Dermis microvascular lymphatic vessel endothelial cell (primary cell): Measurements from ENCODE around the gene ELOVL5. TPM values are rescaled to one million over a fixed set of nuclear protein-coding genes. Genes with fewer than 3 reads are reported as not detected.
A peak's percentile ranks its signal among the peaks of the same experiment; 100 is the strongest.
"Not testable (repeated sequence)": the region's sequence is repeated elsewhere in the genome, so short reads cannot be mapped to it uniquely, and the experiment has no call there.

Source experiments
- DNase-seq, 2 donors: peaks; one replicate each; pipeline versions ENCODE4 v3.0.0 to v3.0.0-alpha.2; 2010; ENCODE audit warnings: low read depth in 2 of 2
- total RNA-seq: library from RNA; depleted of rRNA; stranded (reverse); fragments of >200 nt; gene quantifications from 2 replicates; pipeline ENCODE4 v1.2.1, GENCODE V29; 2014

ELOVL5 gene
- total RNA-seq, 1 donor from 2014 or later, result 76.3 TPM

DNA sequence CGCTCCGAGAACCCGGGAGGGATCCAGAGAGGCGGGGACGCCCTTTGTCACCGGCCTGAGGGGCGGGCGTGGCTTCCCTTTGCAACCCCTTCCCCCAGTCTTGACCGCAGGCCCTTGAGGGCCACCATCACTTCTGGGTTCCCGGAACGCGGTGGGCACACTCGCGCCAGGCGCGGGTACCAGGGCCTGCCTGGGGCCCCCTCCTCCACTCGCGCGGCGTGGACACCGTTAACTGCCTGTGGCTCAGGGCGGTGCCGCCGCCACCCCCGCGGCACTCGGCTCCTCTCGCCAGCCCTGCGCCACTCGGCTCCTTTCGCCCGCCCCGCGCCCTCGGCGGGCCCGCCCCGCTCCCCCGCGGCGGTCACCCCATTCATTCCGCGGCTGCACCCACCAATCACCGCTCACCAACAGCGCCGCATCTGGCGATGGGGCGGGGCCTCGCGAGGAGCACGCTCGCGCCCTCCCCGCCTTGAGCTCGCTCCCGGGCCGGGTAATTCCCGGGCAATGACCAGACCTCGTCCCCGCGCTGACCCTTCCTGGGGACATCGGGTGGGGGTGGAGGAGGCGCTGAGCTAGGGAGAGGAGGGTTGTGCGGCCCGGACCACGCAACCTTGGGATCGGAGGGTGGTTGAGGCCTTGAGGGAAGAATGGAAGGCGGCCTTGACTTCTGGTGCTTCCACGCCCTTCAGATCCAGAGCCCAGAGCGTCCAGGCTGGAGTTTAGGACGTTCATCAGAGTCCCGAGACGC, 10.5 kb upstream of the ELOVL5 start:
- DNase-seq, result peak; percentile 71 to 94

DNA sequence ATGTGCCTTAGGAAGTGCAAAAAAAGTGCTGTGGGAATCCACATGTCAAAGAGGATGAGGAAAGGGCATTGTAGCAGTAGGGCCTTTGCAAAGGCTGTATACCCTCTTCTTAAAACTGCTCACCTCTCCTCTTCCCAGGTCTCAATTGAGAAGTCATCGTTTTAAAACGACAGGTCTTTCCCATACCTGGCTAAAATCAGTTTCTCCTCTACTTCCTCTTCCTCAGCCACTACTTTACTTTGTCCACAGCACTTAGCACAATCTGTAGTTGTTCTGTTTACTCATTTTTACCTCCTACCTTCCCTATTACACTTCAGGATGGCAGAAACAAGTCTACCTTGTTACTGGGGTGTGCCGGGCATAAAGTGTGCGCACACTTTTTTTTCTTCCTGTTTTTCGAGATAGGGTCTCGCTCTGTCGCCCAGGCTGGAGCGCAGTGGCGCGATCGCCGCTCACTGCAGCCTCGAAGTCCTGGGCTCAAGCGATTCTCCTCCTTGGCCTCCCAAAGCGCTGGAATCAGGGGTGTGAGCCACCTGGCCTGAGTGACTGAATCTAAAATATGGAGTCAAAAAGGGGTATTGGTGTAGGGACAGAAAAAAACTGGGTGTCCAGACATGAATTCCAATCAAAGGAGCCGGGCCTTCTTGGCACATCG, 9.8 kb upstream of the ELOVL5 start:
- DNase-seq, result peak in 1 of 2 donors; percentile 14

DNA sequence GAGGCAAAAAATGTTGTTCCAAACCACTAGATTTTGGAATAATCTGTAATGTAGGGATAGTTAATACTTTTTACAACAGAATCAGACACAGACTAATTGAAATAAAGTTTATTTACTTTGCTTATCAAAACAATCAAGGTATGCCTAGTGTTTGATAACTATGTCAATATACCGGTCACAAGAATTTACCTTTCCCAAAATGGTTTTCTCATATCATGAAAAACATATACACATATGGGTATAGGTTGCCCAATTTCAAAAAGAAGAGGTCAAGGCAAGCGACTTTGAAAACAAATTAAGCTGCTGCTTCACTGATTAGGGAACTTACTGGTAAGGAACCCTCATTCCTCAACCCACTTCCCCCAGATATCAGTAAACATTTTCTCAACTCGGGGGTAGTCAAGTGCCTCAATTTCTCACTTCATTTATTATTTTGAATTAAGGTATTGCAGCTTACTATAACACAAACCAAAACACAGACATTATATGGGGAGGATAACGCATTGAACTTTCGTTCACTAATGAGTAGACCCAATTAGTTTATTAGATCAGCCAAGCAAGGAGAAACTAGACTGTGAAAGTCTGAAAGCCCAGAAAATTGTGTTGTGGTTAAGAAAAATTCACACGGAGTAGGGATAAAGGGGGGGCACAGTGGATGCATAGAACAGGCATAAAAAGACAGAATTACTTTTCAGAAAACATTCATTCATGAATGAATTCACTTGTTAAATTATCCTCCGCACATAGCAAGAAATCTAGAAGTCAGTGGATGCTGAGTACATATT, 9.0 kb upstream of the ELOVL5 start:
- DNase-seq, result no peak

DNA sequence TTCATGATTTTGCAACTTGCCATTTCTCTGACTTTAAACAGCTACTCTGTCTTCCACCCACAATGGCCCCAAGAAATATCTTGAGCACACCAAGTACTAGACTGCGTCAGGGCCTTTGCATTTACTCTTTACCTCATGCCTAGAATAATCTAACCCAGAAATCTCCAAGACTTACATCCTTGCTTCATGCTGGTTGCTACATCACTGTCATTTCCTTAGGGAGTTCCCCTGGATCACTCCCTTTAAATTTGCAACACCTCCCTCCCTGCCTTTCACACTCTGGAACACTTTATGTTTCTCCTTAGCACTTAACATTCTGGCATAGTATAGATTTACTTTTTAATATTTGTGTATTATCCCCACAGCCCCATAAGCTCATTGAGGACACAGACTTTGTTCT, 4.9 kb upstream of the ELOVL5 start:
- no peak for DNase-seq

DNA sequence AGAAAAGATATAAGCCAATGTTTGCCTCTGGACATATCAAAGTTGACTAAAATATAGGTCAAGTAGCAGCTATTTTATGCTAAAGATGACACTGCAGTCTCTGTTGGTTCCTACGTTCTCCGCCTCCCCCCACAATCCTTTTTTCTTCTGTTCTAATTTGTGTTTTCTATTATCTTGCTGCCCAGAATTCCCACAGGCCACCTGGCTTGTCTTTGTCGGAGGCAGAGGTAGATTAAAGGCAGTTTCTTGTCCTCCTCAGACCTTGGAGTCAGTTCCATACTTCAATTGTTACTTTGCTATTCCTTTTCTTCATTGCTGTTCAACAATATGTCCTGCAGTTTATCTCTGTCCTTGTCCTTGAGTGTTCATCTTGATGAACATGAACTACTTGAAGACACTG, 3.6 kb upstream of the ELOVL5 start:
- no peak for DNase-seq

DNA sequence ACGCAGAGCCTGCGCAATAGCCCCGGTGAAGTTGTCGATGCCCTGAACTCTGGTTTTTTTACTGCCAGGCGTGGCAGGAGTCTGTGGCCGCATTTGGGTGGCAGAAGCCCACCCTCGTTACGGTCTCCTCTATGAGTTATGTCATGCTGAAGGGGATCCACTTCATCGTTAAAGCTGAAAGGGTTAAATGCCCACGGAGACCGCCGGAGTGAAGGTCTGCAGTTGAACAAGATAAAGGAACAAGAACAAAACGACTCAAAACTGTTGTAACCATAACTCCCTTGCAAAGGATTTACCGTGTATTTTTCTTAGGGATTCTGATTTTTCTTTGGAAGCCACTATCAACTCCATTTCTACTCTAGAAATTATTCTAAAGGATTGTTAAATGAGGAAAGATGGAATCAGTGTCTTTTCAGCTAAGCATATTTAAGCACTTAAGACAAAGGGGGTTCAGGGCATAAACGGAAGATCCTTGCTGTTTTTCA, 501 bp upstream of the ELOVL5 start:
- DNase-seq, result no peak

DNA sequence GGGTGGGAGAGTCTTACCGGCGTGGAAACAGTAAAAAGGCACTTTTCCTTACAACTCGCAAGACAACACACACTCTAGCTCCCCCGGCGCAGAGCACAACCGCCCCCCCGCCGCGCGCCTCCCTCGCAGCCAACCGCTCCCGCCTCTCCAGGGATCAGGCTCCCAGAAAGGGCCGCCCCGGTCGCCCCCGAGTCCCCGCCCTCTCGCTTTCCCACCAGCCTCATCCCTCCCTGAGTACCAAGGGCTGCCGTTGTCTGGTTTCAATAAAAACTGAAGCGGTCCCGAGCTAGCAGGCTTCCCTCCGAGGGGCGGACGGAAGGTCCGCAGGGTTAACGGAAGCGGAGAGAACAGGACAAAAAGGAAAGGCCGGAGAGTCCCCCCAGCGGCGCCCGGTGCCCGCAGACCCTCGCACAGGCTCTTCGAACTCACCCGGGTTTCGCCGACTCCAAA, 804 bp downstream of the ELOVL5 start:
- DNase-seq, result peak in 1 of 2 donors; percentile 69

DNA sequence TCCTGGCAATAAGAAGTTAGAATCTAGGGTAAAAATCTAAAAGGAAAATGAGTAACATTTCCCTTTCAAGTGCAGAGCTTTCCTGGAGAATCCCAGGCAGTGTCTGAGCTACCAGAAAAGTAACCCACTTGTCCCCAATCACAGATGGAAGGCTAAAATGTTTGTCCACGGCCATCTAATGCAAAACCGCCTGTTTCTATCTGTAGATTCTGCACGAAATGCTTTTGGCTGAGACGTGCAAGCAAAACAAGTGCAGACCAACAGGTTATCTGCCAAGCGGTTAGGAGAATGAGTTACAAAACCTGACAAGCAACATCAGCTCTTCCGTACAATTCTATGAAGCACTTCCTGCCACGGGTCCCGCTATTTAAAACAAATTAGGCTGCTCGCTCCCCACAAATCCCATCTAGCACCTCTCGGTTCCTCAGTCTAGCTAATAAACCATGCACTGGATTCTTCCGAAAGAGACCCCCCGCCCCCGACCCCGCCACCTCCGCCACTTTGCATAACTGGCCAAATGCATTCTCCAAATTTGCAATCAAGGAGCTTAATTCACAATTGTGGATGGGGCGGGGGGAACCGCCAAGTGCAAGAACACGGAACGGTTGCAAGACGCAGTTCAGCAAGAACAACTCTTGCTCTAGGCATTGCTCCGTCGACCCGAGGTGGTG, 1.4 kb downstream of the ELOVL5 start:
- peak in 1 of 2 donors; percentile 42 for DNase-seq

DNA sequence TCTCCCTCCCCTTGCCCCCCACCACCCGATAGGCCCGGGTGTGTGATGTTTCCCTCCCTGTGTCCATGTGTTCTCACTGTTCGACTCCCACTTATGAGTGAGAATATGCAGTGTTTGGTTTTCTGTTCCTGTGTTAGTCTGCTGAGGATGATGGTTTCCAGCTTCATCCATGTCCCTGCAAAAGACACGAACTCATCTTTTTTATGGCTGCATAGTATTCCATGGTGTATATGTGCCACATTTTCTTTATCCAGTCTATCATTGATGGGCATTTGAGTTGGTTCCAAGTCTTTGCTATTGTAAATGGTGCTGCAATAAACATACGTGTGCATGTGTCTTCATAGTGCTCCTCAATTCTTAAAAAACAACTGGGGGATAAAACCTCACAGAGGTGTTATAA, 2.7 kb downstream of the ELOVL5 start:
- DNase-seq, result not testable (repeated sequence)

DNA sequence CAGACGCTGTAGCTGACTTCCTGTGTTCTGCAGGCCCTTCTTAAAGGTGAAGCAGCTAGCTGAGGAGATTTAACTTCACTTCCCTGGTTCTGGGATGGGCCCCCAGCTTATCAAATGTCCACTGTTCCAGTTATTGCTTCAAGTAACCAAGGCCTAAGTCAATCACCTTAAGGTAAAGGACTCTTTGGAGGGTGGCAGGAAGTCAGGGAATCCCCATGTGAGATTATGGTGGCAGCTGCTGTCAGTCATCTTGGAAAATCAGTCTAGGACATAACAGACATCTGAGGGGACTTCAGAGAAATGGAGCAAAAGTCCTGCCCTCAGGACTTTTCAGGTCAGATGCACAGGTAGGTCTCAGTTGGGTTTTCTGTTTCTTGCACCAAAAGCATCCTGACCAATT, 3.8 kb downstream of the ELOVL5 start:
- no peak for DNase-seq

DNA sequence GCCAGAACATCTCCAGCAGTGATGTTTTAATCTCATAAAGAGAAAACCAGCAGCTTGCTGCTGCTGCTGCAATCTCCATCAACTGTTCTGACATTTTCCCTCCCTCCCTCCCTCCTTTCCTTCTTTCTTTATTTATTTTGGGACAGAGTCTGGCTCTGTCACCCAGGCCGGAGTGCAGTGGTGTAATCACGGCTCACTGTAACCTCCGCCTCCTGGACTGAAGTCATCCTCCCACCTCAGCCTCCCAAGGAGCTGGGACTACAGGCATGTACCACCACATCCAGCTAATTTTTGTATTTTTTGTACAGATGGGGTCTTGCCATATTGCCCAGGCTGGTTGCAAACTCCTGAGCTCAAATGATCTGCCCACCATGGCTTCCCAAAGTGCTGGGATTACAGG, 5.7 kb downstream of the ELOVL5 start:
- no peak for DNase-seq

DNA sequence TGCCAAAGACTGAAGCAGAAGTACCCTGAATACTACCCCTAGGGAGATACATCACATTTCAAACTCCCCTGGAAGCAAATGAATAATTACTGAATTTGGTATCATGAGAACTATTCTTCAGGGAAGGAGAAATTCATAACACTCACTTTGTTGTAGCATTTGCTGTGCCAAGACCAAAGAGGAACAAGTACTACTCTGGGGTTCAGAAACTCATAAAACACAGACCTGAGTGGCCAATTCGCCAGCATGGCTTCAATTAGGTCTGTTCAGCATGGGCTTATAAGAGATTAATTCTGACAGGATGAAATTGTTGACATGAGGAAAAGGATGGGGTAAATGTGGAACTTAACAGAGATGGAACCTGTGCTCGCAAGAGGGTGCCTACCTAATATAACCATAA, 6.5 kb downstream of the ELOVL5 start:
- DNase-seq, result no peak

DNA sequence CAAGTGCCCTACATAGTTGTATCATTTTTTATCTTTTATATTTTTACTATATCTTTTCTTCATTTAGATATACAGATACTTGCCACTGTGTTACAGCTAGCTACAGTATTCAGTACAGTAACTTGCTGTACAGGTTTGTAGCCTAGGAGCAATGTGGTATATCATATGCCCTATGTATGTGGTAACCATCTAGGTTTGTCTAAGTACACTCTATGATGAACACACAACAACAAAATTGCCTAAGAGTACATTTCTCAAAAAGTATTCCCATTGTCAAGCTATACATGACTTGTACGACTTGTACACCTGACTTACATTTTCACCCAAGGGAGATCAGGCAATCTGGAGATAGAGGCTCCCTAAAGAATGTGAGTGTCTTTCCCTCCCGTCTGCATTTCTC, 8.2 kb downstream of the ELOVL5 start:
- DNase-seq, result no peak

DNA sequence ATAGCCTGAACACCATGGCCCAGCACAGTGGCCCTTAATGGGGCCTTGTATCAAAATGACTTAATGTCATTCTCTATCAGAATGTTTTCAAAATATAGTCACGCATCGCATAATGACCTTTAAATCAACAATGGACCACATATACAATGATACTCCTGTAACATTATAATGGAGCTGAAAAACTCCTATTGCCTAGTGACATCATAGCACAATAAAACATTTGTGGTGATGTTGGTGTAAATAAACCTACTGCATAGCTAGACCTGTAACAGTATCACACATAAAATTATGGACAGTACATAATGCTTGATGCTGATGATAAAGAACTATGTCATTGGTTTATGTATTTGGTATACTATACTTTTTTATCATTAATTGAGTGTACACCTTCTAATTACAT, 9.3 kb downstream of the ELOVL5 start:
- no peak for DNase-seq

DNA sequence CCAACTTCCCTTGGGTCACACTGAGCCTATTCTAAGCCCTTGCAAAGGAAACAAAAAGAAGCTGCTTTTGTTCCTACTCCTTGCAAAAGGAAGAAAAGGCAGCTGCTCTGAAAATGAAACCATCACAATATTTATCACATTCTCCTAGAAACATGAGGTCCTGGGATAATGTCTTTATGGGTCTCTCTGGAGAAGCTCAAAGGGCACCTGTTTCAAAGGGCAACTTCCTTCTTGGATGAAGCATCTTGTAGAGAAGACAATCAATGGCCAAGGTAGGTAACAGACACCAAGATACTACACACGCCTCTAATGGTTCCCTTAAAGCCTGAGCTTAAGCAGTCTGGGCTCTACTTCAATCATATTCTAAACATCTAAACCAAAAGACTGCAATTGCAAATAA, 10.4 kb downstream of the ELOVL5 start:
- DNase-seq, result no peak

DNA sequence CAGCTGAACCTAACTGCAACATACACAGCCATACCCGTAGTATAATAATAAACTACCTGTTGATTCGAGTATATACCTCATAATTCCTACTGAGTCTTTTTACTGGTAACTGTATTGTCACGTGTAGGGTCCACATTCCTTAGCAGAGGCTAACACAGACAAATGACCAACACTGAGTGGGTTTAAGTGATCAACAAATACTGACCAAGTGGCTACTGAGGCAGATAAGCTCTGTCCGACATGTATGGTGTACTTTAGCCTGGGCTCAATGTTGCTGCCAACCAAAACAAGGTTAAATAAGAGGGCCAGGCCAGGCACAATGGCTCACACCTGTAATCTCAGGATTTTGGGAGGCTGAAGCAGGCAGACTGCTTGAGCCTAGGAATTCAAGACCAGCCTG, 12.7 kb downstream of the ELOVL5 start:
- no peak for DNase-seq

DNA sequence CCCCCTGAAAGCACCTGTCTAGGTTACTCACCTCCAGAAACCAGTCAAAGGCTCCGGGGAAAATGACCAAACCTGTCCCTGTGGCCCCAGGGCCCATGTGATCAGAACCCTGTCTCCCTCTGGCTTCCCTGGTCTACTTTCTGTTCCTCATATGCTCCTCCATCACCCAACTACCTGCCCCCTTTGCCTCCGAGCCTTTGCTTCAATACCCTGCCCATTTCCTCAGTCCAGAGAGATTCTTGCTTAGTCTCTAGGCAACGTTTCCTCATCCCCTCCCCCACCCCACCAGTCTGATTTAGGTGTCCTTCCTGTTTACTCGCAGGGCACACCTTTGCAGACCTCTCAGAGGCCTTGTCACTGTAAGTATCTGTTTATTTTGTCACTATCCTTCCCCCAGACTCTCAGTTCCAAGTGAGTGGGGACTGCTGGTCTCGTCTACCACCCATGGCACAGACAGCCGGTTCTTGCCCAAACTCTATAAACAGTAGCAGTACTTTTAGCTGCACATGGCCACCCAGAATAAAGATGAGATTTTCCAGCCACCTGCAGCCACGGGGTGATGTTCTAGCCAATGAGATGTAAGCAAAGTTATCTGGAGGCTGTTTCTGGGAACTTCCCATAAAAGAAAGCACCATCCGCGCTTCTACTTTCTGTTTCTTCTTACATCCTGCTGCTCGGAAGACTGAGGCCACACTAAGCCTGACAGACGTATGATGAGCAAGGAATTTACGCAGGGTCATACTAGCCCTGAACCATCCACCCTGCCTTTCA, 13.3 kb downstream of the ELOVL5 start:
- DNase-seq, result no peak

DNA sequence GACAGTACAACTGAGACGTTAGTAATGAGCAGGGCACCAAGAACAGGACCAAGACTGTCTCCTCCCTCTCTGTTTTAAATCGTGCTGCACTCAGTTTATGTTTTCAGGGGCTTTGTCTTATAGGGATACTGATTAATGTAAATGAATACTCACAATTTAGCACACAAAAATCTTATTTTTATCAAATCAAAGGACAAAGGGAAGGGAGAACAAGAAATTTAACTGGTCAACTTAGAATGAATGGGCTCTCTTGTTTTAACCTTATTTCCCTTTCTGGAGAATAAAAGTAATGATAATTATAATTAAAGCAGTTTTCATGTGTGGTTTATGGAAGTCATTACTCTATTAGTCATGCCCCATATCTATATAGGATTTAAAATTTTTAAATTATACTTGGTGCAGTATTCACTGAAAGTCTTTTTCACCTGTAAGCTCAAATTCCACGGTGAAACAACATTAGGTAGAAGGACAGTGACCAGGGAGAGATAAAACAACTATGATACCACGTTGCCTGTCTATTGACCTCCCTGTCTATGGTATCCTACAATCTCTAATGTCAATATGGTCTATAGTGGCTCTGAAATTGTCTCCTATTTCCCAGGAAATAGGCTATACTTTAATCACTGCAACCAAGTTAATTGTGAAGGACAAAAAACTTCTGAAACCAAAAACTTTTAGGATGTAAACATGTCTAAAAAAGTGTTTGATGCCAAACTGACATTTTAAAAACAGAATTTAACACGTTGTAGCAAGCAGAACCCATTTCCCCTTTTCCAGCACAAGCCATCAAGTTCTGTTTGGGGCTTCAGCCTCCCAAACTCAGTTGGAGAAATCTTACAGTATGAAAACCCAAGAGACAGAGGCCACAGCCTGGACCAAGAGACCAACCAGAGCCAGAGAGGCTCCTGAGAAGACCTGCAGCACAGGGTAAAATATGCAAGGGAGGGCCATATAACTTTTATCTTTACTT, 15.0 kb downstream of the ELOVL5 start:
- no peak for DNase-seq

DNA sequence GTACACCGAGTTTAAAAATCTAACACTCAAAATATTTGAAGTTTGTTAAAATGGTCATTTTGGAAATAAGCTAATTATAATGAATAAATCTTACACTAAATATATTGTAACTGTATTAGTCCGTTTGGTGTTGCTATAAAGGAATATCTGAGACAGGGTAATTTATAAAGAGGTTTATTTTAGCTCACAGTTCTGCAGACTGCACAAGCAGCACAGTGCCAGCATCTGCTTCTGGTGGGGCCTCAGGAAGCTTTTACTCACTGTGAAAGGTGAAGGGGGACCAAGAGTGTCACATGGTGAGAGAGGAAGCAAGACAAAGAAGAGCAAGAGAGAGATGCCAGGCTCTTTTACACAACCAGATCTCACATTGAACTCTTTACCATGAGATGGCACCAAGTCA, 17.1 kb downstream of the ELOVL5 start:
- DNase-seq, result no peak

DNA sequence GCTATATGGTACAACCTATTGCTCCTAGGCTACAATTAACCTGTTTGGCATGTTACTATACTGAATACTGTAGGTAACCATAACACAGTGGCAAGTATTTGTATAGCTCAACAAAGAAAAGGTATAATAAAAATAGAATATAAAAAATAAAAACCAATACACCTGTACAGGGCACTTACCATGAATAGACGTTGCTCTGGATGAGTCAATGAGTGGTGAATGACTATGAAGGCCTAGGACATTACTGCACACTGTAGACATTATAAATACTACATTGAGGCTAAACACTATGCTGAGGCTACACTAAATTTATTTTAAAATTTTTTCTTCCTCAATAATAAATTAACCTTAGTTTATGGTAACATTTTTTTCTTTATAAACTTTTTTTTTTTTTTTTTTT, 18.6 kb downstream of the ELOVL5 start:
- DNase-seq, result no peak
